GM12878 (cell line): ENCODE measurements around the gene PTPRN2. TPM values are rescaled to one million over a fixed set of nuclear protein-coding genes. Genes with fewer than 3 reads are reported as not detected.

ENCODE experiments used
- CHD4 ChIP-seq: fragments of 200-600 bp; sonication (generic); IDR thresholded peaks from 2 replicates; pipeline ENCODE4 v1.6.1; 2016; ENCODE audit warnings: mild to moderate bottlenecking
- ELK1 ChIP-seq: IDR thresholded peaks from 2 replicates; pipeline ENCODE4 v1.6.1; 2012; ENCODE audit warnings: low read depth, low read length, improper control_type of control experiment
- HDGF ChIP-seq: fragments of 450-650 bp; IDR thresholded peaks from 2 replicates; pipeline ENCODE4 v1.6.1; 2016; ENCODE audit warnings: antibody characterized with exemption
- IKZF1 ChIP-seq: fragments of 450-650 bp; conservative IDR thresholded peaks from 2 replicates; pipeline ENCODE4 v1.6.1; 2017; ENCODE audit warnings: antibody characterized with exemption, mild to moderate bottlenecking
- JUND ChIP-seq: IDR thresholded peaks from 2 replicates; pipeline ENCODE4 v1.6.1; 2012; ENCODE audit warnings: low read depth, mild to moderate bottlenecking, low read length, improper control_type of control experiment, moderate library complexity
- POLR2AphosphoS2 ChIP-seq: IDR thresholded peaks from 2 replicates; pipeline ENCODE4 v1.6.1; 2011; ENCODE audit warnings: low read depth, mild to moderate bottlenecking, low read length, improper control_type of control experiment, moderate library complexity
- RBBP5 ChIP-seq: fragments of 200-600 bp; sonication (generic); conservative IDR thresholded peaks from 2 replicates; pipeline ENCODE4 v1.6.1; 2016
- RFX5 ChIP-seq: IDR thresholded peaks from 2 replicates; pipeline ENCODE4 v1.6.1; 2011; ENCODE audit warnings: low read depth, low read length, improper control_type of control experiment
- SPI1 ChIP-seq: IDR thresholded peaks from 2 replicates; pipeline ENCODE4 v1.6.1; 2011; ENCODE audit warnings: low read depth, mild to moderate bottlenecking, low read length, moderate library complexity, borderline replicate concordance; ENCODE audit not compliant: insufficient read depth
- TCF7 ChIP-seq: IDR thresholded peaks from 2 replicates; pipeline ENCODE4 v1.6.1; 2014; ENCODE audit warnings: antibody characterized with exemption, borderline replicate concordance
- ZNF592 ChIP-seq: fragments of 450-650 bp; IDR thresholded peaks from 2 replicates; pipeline ENCODE4 v1.6.1; 2017; ENCODE audit warnings: mild to moderate bottlenecking, moderate library complexity
- polyA plus RNA-seq, 11 experiments: library from polyadenylated mRNA; depleted of rRNA in 4 of 11; unstranded in 6 of 11; stranded (reverse) in 5 of 11; fragments of >200 nt; fragmentation: Nextera tagmentation in 4 of 11; fragmentation: Illumina TruSeq in 1 of 11; extraction: Ambion mirVana in 4 of 11; extraction: Trizol in 1 of 11; gene quantifications; 1 replicate in 1 of 11; 2 replicates in 10 of 11; pipeline versions ENCODE4 v1.2.1 to v1.2.3, GENCODE V29; 2011 to 2016; ENCODE audit warnings: inconsistent platforms in 2 of 11, missing spikeins in 2 of 11, low read depth in 1 of 11
- total RNA-seq, 4 experiments: library from RNA; depleted of rRNA in 3 of 4; stranded (reverse); fragments of >200 nt in 3 of 4; fragmentation: Illumina TruSeq in 1 of 4; extraction: Trizol in 1 of 4; gene quantifications; 2 replicates each; pipeline versions ENCODE4 v1.2.1 to v1.2.3, GENCODE V29; 2013 to 2021
- TF ChIP-seq, protein P1 (sequence below): IDR thresholded peaks from 2 replicates; pipeline ENCODE4 v1.6.1; 2011; ENCODE audit warnings: low read depth, low read length, improper control_type of control experiment, borderline replicate concordance

PTPRN2 gene
- total and polyA plus RNA-seq, 10 of the 15 experiments (the other 5 are each of a cell fraction or from before 2014, with no cell fraction given) = 5.4 TPM; not detected in 9

GRCh38 chr7:157827045-157827862, 760.4 kb downstream of the PTPRN2 start (continued):
- no peak for TF ChIP-seq POLR2AphosphoS2
- TF ChIP-seq JUND = no peak
- no peak for TF ChIP-seq IKZF1
- TF ChIP-seq RFX5 = no peak
- TF ChIP-seq, protein P1, sequence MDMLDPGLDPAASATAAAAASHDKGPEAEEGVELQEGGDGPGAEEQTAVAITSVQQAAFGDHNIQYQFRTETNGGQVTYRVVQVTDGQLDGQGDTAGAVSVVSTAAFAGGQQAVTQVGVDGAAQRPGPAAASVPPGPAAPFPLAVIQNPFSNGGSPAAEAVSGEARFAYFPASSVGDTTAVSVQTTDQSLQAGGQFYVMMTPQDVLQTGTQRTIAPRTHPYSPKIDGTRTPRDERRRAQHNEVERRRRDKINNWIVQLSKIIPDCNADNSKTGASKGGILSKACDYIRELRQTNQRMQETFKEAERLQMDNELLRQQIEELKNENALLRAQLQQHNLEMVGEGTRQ = no peak
- TF ChIP-seq ELK1 = no peak
- no peak for TF ChIP-seq SPI1
- TF ChIP-seq HDGF = no peak
- TF ChIP-seq TCF7 = no peak
- no peak for TF ChIP-seq RBBP5
- no peak for TF ChIP-seq ZNF592
- TF ChIP-seq CHD4 = no peak
